ENCODE data around the gene GPR37L1.
A peak's percentile ranks its signal among the peaks of the same experiment; 100 is the strongest.

Gene GPR37L1

DNA sequence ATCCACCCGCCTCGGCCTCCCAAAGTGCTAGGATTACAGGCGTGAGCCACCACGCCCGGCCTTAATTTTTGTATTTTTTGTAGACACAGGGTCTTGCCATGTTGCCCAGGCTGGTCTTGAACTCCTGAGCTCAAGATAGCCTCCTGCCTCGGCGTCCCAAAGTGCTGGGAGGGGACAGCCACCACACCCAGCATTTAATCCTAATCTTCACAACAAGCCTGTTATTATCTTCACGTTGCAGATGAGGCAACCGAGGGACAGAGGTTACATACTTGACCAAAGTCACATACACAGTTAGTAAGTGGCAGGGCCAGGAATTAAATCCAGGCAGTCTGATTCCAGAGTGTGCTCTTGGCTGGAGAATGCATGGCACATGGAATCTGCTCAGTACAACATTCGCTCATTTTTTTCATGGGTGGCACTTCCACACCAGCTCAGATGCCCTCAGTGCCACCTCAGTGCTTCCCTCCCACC lies 4.8 kb upstream of the GPR37L1 start:
- no peaks in the 10 kb centered on the region for H3K36me3 Mint-ChIP-seq (ENCODE audit: insufficient read depth)

DNA sequence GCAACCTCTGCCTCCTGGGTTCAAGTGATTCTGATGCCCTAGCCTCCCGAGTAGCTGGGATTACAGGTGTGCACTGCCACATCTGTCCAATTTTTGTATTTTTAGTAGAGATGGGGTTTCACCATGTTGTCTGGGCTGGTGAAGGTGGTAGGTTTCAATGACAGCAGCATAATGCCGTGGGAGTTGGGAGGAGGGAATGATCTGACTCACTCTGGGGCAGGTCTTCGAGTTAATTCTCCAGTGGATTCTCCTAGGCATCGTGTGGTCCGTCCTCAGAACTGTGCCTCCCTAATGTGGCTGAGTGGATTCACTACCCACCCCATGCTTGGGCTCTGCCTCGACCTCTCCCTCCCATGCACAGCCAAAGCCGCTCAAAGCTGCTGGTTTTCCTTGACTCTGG lies 1.7 kb upstream of the GPR37L1 start:
- no peaks in the 10 kb centered on the region for H3K4me1 Mint-ChIP-seq (ENCODE audit: low read depth in 2 of 2)
- H3K27ac Mint-ChIP-seq, result no peak overlapping the region
- ATAC-seq (replicated peaks), result no peak
- H3K4me3 Mint-ChIP-seq, result no peak overlapping the region
- DNase-seq, result no peak
- H3K36me3 Mint-ChIP-seq (ENCODE audit: insufficient read depth), result no peaks in the 10 kb centered on the region
- H3K9me3 Mint-ChIP-seq, result no peaks in the 10 kb centered on the region
- peaks cover 31 to 43% of the 10 kb centered on the region in 2 donors for H3K27me3 Mint-ChIP-seq

More for the DNA sequence above, 4.8 kb upstream of the GPR37L1 start:
- peaks cover 0 to 3% of the 10 kb centered on the region in 2 donors for H3K4me1 Mint-ChIP-seq (ENCODE audit: low read depth in 2 of 2)
- H3K4me3 Mint-ChIP-seq, result no peak overlapping the region
- no peak overlapping the region for H3K27ac Mint-ChIP-seq
- no peak for DNase-seq
- no peaks in the 10 kb centered on the region for H3K9me3 Mint-ChIP-seq
- no peak for ATAC-seq (replicated peaks)
- peaks cover 13 to 29% of the 10 kb centered on the region in 2 donors for H3K27me3 Mint-ChIP-seq

DNA sequence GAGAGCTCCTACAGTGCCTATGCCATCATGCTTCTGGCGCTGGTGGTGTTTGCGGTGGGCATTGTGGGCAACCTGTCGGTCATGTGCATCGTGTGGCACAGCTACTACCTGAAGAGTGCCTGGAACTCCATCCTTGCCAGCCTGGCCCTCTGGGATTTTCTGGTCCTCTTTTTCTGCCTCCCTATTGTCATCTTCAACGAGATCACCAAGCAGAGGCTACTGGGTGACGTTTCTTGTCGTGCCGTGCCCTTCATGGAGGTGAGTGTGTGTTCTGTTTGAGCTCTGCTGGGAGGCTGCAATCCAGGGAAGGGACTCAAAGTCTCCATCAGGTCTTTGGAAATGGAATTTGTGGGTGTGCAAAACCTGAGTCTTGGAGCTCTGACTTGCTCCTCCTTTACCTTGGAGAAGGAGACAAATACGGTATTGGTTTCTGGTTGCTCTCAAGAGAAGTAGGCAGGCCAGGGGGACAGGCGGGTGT lies 658 bp downstream of the GPR37L1 start:
- H3K4me1 Mint-ChIP-seq (ENCODE audit: low read depth in 2 of 2), result peaks cover 0 to 1% of the 10 kb centered on the region in 2 donors
- H3K36me3 Mint-ChIP-seq (ENCODE audit: insufficient read depth), result no peaks in the 10 kb centered on the region
- peaks cover 44 to 63% of the 10 kb centered on the region in 2 donors for H3K27me3 Mint-ChIP-seq

DNA sequence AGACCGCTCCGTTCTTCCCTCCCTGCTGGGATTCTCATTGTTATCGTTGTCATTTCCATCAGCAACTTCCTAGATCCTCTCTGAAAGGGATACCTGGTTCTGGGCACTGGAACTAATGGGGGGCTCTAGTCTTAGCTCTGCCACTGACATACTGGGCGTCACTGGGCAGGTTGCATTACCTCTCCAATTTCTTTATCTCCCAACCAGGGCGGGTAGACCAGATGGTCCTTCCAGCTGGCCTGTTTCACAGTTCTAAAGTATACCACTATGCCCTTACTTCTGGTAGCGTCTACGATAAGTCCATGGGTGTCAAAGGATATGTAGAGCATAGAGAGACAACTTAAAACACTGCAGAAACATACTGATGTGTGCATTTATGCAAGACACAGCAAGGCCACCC lies 1.4 kb downstream of the GPR37L1 start:
- peaks cover 44 to 63% of the 10 kb centered on the region in 2 donors for H3K27me3 Mint-ChIP-seq
- H3K27ac Mint-ChIP-seq, result no peak overlapping the region
- no peak for DNase-seq
- H3K4me3 Mint-ChIP-seq, result no peak overlapping the region
- no peak for ATAC-seq (replicated peaks)
- peaks cover 0 to 2% of the 10 kb centered on the region in 2 donors for H3K4me1 Mint-ChIP-seq (ENCODE audit: low read depth in 2 of 2)
- H3K36me3 Mint-ChIP-seq (ENCODE audit: insufficient read depth), result peaks cover under 1% of the 10 kb centered on the region
- no peaks in the 10 kb centered on the region for H3K9me3 Mint-ChIP-seq

More for the DNA sequence above, 658 bp downstream of the GPR37L1 start:
- DNase-seq (no peak), ATAC-seq (replicated peaks) (no peak)
- H3K9me3 Mint-ChIP-seq, result no peaks in the 10 kb centered on the region
- no peak overlapping the region for H3K4me3 Mint-ChIP-seq
- no peak overlapping the region for H3K27ac Mint-ChIP-seq

DNA sequence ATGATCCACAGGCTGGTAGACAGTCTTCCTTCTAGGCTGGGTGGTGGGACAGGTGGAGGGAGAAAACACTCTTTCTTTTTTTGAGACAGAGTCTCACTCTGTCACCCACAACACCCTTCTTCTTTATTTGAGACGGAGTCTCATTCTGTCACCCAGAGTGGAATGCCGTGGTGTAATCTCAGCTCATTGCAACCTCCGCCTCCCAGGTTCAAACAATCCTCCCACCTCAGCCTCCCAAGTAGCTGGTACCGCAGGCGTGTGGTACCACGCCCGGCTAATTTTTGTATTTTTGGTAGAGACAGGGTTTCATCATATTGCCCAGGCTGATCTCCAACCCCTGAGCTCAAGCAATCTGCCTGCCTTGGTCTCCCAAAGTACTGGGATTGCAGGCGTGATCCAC lies 2.9 kb downstream of the GPR37L1 start:
- no peak overlapping the region for H3K4me3 Mint-ChIP-seq
- H3K36me3 Mint-ChIP-seq (ENCODE audit: insufficient read depth), result peaks cover 12% of the 10 kb centered on the region
- DNase-seq, result no peak
- peaks cover 44 to 63% of the 10 kb centered on the region in 2 donors for H3K27me3 Mint-ChIP-seq
- H3K9me3 Mint-ChIP-seq, result no peaks in the 10 kb centered on the region
- H3K4me1 Mint-ChIP-seq (ENCODE audit: low read depth in 2 of 2), result peaks cover 0 to 3% of the 10 kb centered on the region in 2 donors
- no peak overlapping the region for H3K27ac Mint-ChIP-seq
- ATAC-seq (replicated peaks), result no peak

DNA sequence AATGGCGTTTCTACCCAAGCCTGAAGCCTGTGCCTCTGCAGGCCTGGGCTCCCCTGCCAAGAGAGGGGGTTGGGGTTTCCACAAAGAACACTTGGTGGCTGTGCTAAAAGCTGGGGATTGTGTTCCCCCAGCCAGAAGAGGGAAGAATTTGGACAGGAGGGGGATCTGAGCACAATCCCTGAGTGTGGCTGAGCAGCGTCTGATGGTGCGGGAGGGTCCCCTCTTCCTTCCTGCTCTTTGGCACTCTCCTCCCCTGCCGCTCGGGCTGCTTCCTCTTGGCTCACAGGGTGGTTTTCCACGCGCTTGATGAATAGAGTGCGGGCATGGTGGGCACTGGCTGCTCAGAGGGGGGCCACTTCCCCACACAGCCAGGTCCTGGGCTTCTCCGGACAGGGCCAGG lies 3.7 kb downstream of the GPR37L1 start:
- peaks cover 0 to 3% of the 10 kb centered on the region in 2 donors for H3K4me1 Mint-ChIP-seq (ENCODE audit: low read depth in 2 of 2)
- peaks cover 17% of the 10 kb centered on the region for H3K36me3 Mint-ChIP-seq (ENCODE audit: insufficient read depth)
- H3K27me3 Mint-ChIP-seq, result peaks cover 40 to 57% of the 10 kb centered on the region in 2 donors
- no peak for DNase-seq
- no peaks in the 10 kb centered on the region for H3K9me3 Mint-ChIP-seq
- no peak for ATAC-seq (replicated peaks)
- H3K27ac Mint-ChIP-seq, result no peak overlapping the region
- H3K4me3 Mint-ChIP-seq, result no peak overlapping the region

DNA sequence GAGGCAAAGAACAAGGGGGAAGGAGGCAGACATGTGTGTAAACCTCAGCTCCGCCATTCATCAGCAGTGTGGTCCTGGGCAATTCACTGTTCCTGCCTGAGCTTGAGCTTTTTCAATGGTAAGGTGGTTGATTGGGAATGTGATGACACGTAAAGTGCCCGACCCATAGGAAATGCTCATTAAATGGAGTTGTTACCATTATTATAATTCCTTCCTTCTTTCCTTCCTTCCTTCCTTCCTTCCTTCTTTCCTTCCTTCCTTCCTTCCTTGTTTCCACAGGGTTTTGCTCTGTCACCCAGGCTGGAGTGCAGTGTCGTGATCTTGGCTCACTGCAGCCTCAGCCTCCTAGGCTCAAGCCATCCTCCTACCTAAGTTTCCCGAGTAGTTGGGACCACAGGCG lies 4.3 kb downstream of the GPR37L1 start:
- DNase-seq (no peak), ATAC-seq (replicated peaks) (no peak)
- Mint-ChIP-seq H3K36me3 (ENCODE audit: insufficient read depth) (peaks cover 18% of the 10 kb centered on the region), H3K9me3 (no peaks in the 10 kb centered on the region), H3K4me3 (no peak overlapping the region), H3K27ac (no peak overlapping the region), H3K27me3 (peaks cover 34 to 51% of the 10 kb centered on the region in 2 donors), H3K4me1 (ENCODE audit: low read depth in 2 of 2) (peaks cover 0 to 3% of the 10 kb centered on the region in 2 donors)

DNA sequence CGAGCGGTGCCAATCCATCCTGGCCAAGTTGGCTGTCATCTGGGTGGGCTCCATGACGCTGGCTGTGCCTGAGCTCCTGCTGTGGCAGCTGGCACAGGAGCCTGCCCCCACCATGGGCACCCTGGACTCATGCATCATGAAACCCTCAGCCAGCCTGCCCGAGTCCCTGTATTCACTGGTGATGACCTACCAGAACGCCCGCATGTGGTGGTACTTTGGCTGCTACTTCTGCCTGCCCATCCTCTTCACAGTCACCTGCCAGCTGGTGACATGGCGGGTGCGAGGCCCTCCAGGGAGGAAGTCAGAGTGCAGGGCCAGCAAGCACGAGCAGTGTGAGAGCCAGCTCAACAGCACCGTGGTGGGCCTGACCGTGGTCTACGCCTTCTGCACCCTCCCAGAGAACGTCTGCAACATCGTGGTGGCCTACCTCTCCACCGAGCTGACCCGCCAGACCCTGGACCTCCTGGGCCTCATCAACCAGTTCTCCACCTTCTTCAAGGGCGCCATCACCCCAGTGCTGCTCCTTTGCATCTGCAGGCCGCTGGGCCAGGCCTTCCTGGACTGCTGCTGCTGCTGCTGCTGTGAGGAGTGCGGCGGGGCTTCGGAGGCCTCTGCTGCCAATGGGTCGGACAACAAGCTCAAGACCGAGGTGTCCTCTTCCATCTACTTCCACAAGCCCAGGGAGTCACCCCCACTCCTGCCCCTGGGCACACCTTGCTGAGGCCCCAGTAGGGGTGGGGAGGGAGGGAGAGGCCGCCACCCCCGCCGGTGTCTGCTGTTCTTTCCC lies 5.3 kb downstream of the GPR37L1 start:
- no peak overlapping the region for H3K4me3 Mint-ChIP-seq

DNA sequence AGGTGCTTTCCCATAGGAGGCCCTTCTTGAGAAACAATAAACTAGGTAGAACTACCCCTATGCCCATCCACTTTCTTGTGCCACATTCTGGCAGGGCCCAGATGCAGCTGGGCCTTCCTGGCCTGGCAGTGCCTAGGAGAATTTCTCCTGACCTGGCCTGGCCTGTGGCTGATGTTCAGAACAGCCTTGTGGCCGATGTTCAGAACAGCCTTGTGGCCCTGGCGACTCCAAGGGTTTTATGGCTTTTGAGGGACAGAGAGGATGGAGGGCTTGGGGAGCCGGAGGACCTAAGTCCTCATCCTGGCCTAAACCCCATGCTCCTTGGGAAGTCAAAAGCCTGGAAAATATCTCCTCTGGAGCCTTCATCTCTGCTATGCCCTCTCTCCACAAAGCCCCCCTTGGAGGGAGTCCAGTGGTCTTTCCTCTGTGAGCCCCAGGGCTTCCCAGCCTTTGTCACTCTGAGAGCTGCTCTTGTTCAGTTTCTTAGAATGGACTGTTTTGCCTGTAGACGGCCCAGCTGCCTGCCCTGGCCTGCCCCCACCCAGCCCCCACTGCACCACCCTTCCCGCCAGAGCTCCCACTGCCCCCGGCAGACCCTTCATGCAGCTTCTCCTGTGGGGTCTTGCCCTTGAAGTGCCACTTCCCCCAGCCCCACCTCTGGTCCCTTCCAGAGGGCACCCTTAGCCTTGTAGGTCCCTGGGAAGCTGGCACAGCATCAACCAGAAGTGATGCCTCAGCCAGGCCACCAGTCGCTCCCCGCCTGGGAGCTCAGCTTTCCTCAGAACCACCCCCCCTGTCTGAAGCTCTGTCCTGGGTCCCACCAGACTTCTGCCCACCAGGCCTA lies 7.0 kb downstream of the GPR37L1 start:
- Mint-ChIP-seq H3K9me3 (no peaks in the 10 kb centered on the region), H3K36me3 (ENCODE audit: insufficient read depth) (peaks cover 39% of the 10 kb centered on the region), H3K27ac (peak overlapping the region in 1 of 2 donors; percentile 19), H3K27me3 (peaks cover 18 to 27% of the 10 kb centered on the region in 2 donors), H3K4me3 (no peak overlapping the region), H3K4me1 (ENCODE audit: low read depth in 2 of 2) (peaks cover 0 to 3% of the 10 kb centered on the region in 2 donors)
- no peak for ATAC-seq (replicated peaks)
- DNase-seq, result no peak

More for the DNA sequence above, 5.3 kb downstream of the GPR37L1 start:
- H3K27me3 Mint-ChIP-seq, result peaks cover 30 to 42% of the 10 kb centered on the region in 2 donors
- no peak overlapping the region for H3K27ac Mint-ChIP-seq
- DNase-seq (no peak), ATAC-seq (replicated peaks) (no peak)
- no peaks in the 10 kb centered on the region for H3K9me3 Mint-ChIP-seq
- H3K4me1 Mint-ChIP-seq (ENCODE audit: low read depth in 2 of 2), result peaks cover 0 to 3% of the 10 kb centered on the region in 2 donors
- H3K36me3 Mint-ChIP-seq (ENCODE audit: insufficient read depth), result peaks cover 28% of the 10 kb centered on the region

DNA sequence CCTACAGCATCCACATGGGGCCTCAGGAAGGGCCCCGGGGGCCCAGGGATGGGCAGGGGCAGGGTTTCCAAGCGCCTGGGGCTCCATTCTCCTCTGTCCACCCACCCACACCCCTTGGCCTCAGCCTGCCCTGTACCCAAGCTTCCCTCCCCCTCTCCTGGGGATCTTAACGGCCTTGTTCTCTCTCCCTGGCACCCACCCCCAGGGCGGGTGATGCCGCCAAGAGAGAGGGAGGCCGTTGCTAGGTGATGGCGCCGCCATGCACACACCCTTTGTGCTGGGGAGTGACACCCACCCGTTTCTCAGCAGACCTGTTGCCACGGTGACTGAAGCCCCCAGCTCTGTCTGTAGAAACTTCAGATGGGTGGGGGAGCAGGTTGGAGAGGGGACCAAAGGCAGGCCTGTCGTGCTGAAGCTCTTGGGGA lies 7.6 kb downstream of the GPR37L1 start:
- Mint-ChIP-seq H3K27ac (peak overlapping the region in 1 of 2 donors; percentile 19), H3K27me3 (peaks cover 18 to 27% of the 10 kb centered on the region in 2 donors), H3K4me3 (no peak overlapping the region), H3K9me3 (no peaks in the 10 kb centered on the region), H3K4me1 (ENCODE audit: low read depth in 2 of 2) (peaks cover 0 to 3% of the 10 kb centered on the region in 2 donors), H3K36me3 (ENCODE audit: insufficient read depth) (peaks cover 44% of the 10 kb centered on the region)
- no peak for DNase-seq
- no peak for ATAC-seq (replicated peaks)

DNA sequence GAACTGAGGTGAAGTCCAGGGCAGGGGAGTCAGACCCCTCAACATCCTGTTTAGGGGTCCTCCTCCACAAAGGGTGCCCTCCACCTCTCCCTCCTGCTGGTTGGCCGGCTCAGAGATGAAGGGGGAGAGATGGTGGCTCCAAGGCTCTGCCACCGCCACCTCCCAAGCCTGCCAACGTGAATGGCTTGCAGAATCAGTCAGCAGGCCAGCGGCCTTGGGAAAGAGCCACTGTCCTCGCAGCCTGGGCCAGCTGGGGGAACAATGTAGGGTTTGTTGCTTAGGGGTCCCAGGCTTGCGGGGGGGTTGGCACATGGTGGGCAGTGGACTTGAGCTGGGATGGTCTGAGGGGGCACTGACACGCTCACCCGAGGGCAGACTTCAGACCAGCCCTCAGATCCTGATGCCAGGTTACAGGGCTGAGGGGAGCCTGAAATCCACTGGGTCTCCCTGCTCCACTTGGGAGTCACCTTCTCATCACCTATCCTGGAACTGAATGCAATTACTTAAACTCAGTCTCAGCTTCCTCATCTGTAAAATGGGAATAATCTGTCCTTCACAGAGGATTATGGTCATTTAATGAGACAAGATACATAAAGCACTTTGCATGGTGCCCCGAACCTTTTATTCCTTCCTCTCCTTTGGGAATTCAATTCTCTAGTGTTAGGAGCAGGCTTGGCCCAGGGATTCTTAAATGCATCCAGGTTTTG lies 8.3 kb downstream of the GPR37L1 start:
- peaks cover 44% of the 10 kb centered on the region for H3K36me3 Mint-ChIP-seq (ENCODE audit: insufficient read depth)
- no peak overlapping the region for H3K27ac Mint-ChIP-seq
- no peak overlapping the region for H3K4me3 Mint-ChIP-seq
- H3K27me3 Mint-ChIP-seq, result peaks cover 13 to 21% of the 10 kb centered on the region in 2 donors
- ATAC-seq (replicated peaks) (no peak), DNase-seq (no peak)
- no peaks in the 10 kb centered on the region for H3K9me3 Mint-ChIP-seq
- H3K4me1 Mint-ChIP-seq (ENCODE audit: low read depth in 2 of 2), result peaks cover 0 to 8% of the 10 kb centered on the region in 2 donors

DNA sequence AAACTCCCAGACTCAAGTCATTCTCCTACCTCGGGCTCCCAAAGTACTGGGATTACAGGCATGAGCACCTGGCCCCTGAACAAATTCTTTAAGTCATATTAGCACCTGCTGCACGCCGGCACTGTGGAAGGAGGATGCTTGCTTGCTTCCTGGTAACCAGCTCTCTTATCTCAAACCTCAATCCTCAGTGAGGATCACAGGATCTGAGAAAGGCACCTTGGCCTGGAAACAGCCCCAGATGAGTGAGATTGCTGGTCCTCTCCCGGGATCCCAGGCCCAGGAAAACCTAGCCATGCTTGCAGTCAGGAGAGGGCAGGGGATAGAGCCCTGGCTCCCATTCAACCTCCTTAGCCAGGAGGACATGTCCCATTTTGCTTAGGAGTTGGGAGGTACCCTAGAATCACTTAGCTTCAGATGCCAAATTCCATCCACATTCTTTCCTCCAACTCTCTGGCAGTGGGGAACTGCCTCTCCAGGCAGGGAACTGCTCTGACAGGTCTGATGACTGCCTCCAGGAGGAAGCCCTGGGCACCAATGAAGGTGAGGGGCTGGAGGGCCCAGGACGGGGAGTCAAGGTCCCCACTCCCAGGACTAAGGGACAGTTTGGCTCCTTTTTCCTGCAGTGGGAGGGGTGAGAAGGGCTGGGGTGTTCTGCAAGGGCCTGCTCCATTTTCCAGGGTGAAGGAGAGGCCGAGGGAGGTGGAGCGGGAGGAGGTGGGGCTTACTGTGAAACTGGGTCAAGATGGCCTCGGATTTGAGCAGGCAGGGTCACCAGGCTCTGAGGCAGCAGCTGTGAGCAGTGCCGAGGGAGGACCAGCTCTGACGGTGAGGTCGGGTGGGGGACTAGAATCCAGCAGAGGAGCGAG lies 9.5 kb downstream of the GPR37L1 start:
- Mint-ChIP-seq H3K9me3 (no peaks in the 10 kb centered on the region), H3K4me3 (peak overlapping the region in 1 of 2 donors; percentile 6), H3K27ac (peak overlapping the region in 1 of 2 donors; percentile 20), H3K36me3 (ENCODE audit: insufficient read depth) (peaks cover 54% of the 10 kb centered on the region), H3K27me3 (peaks cover 3 to 8% of the 10 kb centered on the region in 2 donors), H3K4me1 (ENCODE audit: low read depth in 2 of 2) (peaks cover 0 to 7% of the 10 kb centered on the region in 2 donors)
- DNase-seq (no peak), ATAC-seq (replicated peaks) (no peak)

Data from effector memory CD8-positive, alpha-beta T cell (primary cell).